HG03469 (cell line): ENCODE results near the gene TUBA3D.
A peak's percentile ranks its signal among the peaks of the same experiment; 100 is the strongest.
"Not testable (repeated sequence)": the region's sequence is repeated elsewhere in the genome, so short reads cannot be mapped to it uniquely, and the experiment has no call there.

ENCODE experiments used
- ATAC-seq: cut with Tn5 transposase; IDR thresholded peaks from one replicate; pipeline ENCODE4 v1.9.1; 2021; ENCODE audit warnings: mild to moderate bottlenecking, moderate library complexity, moderate number of reproducible peaks; ENCODE audit not compliant: unreplicated experiment

The TUBA3D gene

DNA sequence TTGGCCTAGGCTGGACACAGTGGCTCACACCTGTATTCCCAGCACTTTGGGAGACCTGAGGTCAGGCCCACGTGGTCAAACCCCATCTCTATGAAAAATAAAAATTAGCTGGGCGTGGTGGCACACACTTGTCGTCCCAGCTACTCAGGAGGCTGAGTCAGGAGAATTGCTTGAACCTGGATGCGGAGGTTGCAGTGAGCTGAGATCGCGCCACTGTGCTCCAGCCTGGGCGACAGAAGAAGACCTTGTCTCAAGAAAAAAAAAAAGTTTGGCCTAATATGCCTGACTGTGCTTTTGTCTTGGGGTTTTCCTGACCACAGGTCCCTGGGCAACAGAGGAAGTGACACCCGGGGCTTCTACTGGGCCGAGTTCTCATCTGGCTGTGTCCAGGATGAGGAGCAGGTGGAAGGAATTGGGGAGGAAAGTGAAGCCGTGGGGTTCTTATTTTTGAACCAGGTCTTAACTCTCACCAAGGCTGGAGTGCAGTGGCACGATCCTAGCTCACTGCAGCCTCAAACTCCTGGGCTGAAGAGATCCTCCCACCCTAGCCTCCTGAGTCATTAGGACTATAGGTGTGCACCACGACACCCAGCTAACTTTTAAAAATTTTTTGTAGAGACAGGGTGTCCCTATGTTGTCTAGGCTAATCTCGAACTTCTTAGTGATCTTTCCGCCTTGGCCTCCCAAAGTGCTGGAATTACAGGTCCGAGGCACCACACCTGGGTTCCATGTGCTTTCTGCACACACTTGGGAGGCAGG, 38.7 kb downstream of the TUBA3D start:
- peak; percentile 55 for ATAC-seq

- not testable (repeated sequence) for ATAC-seq
These were observed 39.3 kb downstream of the TUBA3D start for GRCh38 chr2:131515235-131515634.

- ATAC-seq: no peak
These were observed 40.1 kb downstream of the TUBA3D start for GRCh38 chr2:131516011-131516410.

DNA sequence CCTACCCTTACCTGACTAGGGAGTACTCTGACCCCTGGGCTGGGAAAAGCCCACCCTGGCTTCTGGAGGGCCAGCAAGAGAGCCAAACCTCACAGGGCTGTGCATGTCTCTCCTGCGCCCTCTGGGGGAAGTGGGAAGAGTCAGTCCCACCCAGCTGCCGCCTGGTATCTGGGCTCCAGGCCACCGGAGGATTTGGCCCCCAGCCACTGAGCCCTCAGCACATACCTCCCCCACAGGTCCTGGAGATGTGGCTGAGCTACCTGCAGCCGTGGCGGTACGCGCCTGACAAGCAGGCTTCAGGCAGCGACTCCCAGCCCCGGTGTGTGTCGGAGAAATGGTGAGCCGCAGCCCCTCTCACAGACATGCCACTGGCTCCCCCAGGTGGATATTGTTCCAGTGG, 40.7 kb downstream of the TUBA3D start:
- ATAC-seq: not testable (repeated sequence)

DNA sequence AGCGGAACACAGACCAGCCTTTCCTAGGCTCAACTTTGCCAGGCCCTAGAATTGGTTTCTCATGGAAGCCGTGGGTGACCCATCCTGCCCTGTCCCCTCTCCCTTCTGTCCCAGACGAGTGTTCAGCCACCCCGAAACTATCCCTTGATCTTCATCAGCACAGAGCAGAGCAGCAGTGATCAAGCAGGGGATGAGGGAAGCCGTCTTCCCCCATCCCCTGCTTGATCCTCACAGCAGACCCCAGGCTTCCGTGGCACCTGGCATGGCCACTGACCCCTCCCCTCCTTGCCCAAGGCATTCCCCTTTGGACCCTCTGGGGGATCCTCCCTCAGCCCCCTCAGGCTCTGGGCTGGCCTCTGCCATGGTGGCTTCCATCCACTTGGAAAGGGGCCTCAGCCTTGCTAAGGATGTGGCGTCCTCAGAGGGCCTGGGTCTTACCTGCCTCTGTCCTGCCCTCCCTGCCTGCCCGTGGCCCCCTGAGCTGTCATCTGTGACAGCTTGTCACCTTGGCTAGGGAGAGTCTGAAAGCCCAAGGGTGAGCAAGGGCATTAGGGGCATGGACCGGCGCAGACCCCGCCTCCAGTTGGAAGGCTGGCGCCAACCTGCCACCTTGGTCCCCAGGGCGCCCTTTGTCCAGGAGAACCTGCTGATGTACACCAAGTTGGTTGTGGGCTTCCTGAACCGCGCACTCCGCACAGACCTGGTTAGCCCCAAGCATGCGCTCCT, 41.4 kb downstream of the TUBA3D start:
- no peak for ATAC-seq

- ATAC-seq: not testable (repeated sequence)
These were observed 41.9 kb downstream of the TUBA3D start for GRCh38 chr2:131517856-131518255.

DNA sequence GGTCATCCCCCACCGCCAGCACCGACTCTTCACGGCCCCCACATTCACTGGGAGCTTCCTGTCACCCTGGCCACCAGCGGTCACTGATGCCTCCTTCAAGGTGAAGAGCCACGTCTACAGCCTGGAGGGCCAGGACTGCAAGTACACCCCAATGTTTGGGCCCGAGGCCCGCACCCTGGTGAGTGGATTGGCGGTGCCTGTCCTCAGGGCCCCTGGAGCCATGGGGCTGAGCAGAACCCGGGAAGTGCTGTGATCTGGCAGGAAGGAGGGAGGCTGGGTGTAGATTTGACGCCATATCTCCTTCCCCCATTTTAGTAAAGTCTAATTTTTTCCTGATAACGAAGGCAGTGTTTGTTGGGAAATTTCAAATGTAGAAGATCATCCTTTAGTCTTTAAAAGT, 42.6 kb downstream of the TUBA3D start:
- ATAC-seq: not testable (repeated sequence)

DNA sequence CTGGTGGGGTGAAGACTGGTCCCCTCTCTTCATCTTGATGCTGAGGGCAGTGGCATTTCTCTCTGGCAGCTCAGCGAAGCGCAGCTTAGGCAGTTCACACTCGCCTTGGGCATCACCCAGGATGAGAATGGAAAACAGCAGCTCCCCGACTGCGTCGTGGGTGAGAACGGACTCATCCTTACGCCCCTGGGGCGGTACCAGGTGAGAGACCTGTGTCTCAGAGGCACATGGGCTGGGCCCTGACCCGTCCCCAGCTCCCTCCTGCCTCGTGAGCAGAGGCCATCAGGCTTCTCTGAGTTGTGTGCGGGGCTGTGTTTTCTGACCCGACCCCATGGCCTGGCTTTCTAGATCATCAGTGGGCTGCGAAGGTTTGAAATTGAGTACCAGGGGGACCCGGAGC, 43.5 kb downstream of the TUBA3D start:
- no peak for ATAC-seq

DNA sequence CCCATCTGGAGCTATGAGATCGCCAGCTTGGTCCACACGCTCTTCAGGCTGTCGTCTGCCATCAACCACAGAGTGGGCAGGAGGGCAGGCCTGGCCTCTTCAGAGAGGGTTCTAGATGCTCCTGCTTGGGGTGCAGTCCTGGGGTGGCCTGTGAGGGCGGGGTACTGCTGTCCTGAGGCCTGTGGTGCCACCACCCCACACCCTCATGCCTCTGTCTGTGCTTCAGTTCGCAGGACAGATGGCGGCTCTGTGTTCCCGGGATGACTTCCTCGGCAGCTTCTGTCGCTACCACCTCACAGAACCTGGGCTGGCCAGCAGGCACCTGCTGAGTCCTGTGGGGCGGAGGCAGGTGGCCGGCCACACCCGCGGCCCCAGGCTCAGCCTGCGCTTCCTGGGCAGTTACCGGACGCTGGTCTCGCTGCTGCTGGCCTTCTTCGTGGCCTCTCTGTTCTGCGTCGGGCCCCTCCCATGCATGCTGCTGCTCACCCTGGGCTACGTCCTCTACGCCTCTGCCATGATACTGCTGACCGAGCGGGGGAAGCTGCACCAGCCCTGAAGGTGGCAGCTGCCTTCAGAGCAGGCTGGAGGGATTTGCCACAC, 44.1 kb downstream of the TUBA3D start:
- ATAC-seq: not testable (repeated sequence)

DNA sequence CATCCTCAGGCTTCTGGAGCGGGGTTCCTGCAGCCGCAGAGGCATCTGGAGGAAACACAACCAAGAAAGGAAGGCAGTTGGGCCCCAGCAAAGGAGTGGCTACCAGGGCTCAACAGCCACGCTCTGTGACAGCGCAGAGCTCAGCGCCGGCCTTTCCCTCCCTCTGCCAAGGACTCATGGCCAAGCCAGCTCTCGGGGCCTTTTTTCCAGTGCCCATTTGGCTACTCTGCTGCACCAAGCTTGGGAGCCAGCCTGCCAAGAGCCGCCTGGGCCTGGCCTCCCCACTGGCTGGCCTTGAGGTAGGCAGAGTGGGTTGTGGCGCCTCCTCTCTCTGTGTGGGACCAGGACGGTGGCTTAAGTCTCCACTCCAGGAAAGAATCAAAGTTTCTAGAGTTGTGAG, 44.6 kb downstream of the TUBA3D start:
- ATAC-seq: no peak

DNA sequence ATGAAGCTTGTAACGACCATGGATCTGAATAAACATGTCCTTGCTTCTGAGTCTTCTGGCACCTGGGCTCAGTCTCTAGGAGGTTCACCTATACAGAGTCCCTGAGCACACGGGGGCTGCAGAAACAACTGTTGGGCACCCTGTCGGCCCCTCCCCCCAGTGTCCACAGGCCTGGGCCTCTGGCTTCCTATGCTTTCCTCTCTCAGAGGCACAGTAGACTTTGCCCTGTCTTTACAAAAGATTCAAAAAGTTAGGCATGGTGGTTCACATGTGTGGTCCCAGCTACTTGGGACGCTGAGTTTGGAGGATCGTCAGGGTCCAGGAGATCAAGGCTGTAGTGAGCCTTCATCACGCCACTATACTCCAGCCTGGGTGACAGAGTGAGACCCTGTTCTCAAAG, 45.6 kb downstream of the TUBA3D start:
- ATAC-seq: not testable (repeated sequence)

- ATAC-seq: no peak
These were observed 46.3 kb downstream of the TUBA3D start for GRCh38 chr2:131521961-131522781.

DNA sequence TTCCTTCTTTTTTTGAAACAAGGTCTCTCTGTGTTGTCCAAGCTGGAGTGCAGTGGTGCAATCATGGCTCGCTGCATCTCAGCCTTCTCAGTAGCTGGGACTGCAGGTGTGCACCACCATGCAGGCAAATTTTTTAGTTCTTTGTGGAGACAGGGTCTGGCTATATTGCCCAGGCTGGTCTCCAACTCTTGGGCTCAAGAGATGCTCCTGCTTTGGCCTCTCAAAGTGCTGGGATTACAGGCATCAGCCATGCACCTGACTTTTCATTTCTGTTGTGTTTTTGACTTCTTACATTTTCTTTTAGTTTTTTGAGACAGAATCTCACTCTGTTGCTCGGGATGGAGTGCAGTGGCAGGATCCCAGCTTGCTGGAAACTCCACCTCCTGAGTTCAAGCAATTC, 49.3 kb downstream of the TUBA3D start:
- ATAC-seq: not testable (repeated sequence)

DNA sequence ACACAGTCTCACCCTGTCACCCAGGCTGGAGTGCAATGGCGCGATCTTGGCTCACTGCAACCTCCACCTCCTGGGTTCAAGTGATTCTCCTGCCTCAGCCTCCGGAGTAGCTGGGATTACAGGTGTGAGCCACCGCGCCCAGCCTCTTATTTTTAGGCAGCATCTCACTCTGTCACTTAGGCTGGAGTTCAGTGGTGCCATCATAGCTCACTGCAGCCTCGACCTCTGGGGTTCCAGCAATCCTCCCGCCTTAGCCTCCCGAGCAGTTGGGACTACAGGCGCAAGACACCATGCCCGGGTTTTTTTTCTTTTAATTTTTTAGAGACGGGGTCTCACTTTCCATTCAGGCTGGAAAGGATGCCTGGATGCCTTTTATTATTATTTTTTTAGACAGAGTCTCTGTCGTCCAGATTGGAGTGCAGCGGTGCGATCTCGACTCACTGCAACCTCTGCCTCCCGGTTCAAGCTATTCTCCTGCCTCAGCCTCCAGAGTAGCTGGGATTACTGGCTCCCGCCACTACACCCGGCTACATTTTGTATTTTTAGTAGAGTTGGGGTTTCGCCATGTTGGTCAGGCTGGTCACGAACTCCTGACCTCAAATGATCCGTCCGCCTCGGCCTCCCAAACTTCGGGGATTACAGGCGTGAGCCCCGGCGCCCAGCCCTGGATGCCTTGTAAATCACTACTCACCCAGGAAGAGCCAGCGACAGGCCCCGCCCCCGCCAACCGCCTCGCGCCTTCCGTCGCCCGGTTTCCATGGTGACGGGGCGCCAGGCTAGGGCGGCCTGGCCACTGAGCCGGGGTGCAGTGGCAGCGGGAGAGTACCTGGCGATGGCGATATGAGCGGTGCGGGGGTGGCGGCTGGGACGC, 51.4 kb downstream of the TUBA3D start, which contains the start of gene CCDC74A:
CCDC74A (plus strand) TSS at position 758 of the 871 bp plus-strand sequence; CDS start at position 841, 83 bp downstream.
- peak; percentile 77 for ATAC-seq

GRCh38 chr2:131528981-131529863, 53.3 kb downstream of the TUBA3D start:
- peak; percentile 70 for ATAC-seq

DNA sequence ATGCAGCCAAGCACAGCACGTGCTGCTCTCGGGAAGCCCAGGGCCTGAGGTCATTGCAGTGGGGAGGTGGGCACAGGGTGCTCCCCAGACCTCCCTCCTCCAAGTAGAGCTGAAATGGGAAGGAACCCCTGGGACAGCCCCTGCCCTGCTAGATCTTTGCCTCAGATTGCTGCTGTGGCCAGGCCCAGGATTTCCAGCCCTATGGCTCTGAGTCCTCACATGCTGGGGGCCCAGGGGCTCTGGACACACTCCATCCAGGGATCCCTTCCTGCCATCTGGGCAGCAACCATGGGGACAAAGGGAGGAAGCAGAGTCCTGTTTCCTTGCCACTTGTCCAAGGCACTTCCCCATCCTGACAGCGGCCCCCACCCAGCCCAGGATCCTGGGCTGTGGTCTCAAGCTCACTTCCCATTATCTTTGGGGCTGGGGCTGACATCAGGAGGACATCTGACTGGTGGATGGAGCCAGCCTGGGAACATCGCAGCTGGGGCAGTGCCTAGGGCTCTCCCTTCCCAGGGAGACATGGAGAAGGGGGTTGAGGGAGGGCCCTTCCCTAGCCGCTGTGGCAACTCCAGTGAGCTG, 54.0 kb downstream of the TUBA3D start:
- ATAC-seq: not testable (repeated sequence)

- ATAC-seq: not testable (repeated sequence)
These were observed 54.9 kb downstream of the TUBA3D start for GRCh38 chr2:131530626-131531344.
